ENCODE measurements around the gene PHF21B. TPM values are rescaled to one million over a fixed set of nuclear protein-coding genes. Genes with fewer than 3 reads are reported as not detected.
"Not testable (repeated sequence)": the region's sequence is repeated elsewhere in the genome, so short reads cannot be mapped to it uniquely, and the experiment has no call there.

PHF21B gene
- not detected for polyA plus RNA-seq (2012; ENCODE audit: low read depth, missing spikeins)

- TF ChIP-seq POLR2AphosphoS5 (IDR thresholded peaks at IDR 0.05; ENCODE audit: low read depth, low read length), result no peak
- no peak for TF ChIP-seq POU2F2 (IDR thresholded peaks at IDR 0.05; ENCODE audit: low read depth, low read length)
- TF ChIP-seq POLR2A (IDR thresholded peaks at IDR 0.05; ENCODE audit: low read depth, low read length), result no peak
- TF ChIP-seq PAX5 (IDR thresholded peaks at IDR 0.05; ENCODE audit: insufficient read depth, low read length, severe bottlenecking), result no peak
- TF ChIP-seq SPI1 (IDR thresholded peaks at IDR 0.05; ENCODE audit: low read depth, low read length), result no peak
- TF ChIP-seq TAF1 (IDR thresholded peaks at IDR 0.05; ENCODE audit: low read depth, low read length), result no peak
- DNase-seq (ENCODE audit: insufficient read length, low spot score), result no peak
- no peak for FAIRE-seq
Observed at GRCh38 chr22:45009606-45010531, at the start of gene PHF21B. PHF21B (minus strand) TSS chr22:45010005; CDS start chr22:45009549, 456 bp downstream.

- no peak for TF ChIP-seq POLR2AphosphoS5 (IDR thresholded peaks at IDR 0.05; ENCODE audit: low read depth, low read length)
- TF ChIP-seq TAF1 (IDR thresholded peaks at IDR 0.05; ENCODE audit: low read depth, low read length), result no peak
- no peak for TF ChIP-seq SPI1 (IDR thresholded peaks at IDR 0.05; ENCODE audit: low read depth, low read length)
- TF ChIP-seq POU2F2 (IDR thresholded peaks at IDR 0.05; ENCODE audit: low read depth, low read length), result no peak
- TF ChIP-seq PAX5 (IDR thresholded peaks at IDR 0.05; ENCODE audit: insufficient read depth, low read length, severe bottlenecking), result no peak
- no peak for TF ChIP-seq POLR2A (IDR thresholded peaks at IDR 0.05; ENCODE audit: low read depth, low read length)
- FAIRE-seq (no peak), DNase-seq (ENCODE audit: insufficient read length, low spot score) (no peak)
Observed at GRCh38 chr22:45059296-45059695, 49.5 kb upstream of the PHF21B start.

- FAIRE-seq (no peak), DNase-seq (ENCODE audit: insufficient read length, low spot score) (no peak)
- TF ChIP-seq TAF1 (IDR thresholded peaks at IDR 0.05; ENCODE audit: low read depth, low read length) (no peak), POLR2A (IDR thresholded peaks at IDR 0.05; ENCODE audit: low read depth, low read length) (no peak), POU2F2 (IDR thresholded peaks at IDR 0.05; ENCODE audit: low read depth, low read length) (no peak)
Observed at GRCh38 chr22:45058622-45058912, 48.8 kb upstream of the PHF21B start.

GRCh38 chr22:45055936-45056335 is 46.1 kb upstream of the PHF21B start:
- DNase-seq (ENCODE audit: insufficient read length, low spot score) (no peak), FAIRE-seq (no peak)
- TF ChIP-seq POLR2AphosphoS5 (IDR thresholded peaks at IDR 0.05; ENCODE audit: low read depth, low read length) (no peak), POU2F2 (IDR thresholded peaks at IDR 0.05; ENCODE audit: low read depth, low read length) (no peak)

GRCh38 chr22:45053571-45053970 is 43.8 kb upstream of the PHF21B start:
- DNase-seq (ENCODE audit: insufficient read length, low spot score), result no peak

GRCh38 chr22:45053094-45053493 is 43.3 kb upstream of the PHF21B start:
- TF ChIP-seq PAX5 (IDR thresholded peaks at IDR 0.05; ENCODE audit: insufficient read depth, low read length, severe bottlenecking) (no peak), SPI1 (IDR thresholded peaks at IDR 0.05; ENCODE audit: low read depth, low read length) (no peak), TAF1 (IDR thresholded peaks at IDR 0.05; ENCODE audit: low read depth, low read length) (no peak), POLR2AphosphoS5 (IDR thresholded peaks at IDR 0.05; ENCODE audit: low read depth, low read length) (no peak), POLR2A (IDR thresholded peaks at IDR 0.05; ENCODE audit: low read depth, low read length) (no peak), POU2F2 (IDR thresholded peaks at IDR 0.05; ENCODE audit: low read depth, low read length) (no peak)
- FAIRE-seq, result no peak
- DNase-seq (ENCODE audit: insufficient read length, low spot score), result no peak

More at GRCh38 chr22:45053571-45053970, 43.8 kb upstream of the PHF21B start:
- no peak for FAIRE-seq
- no peak for TF ChIP-seq SPI1 (IDR thresholded peaks at IDR 0.05; ENCODE audit: low read depth, low read length)
- no peak for TF ChIP-seq TAF1 (IDR thresholded peaks at IDR 0.05; ENCODE audit: low read depth, low read length)
- no peak for TF ChIP-seq POU2F2 (IDR thresholded peaks at IDR 0.05; ENCODE audit: low read depth, low read length)
- no peak for TF ChIP-seq POLR2AphosphoS5 (IDR thresholded peaks at IDR 0.05; ENCODE audit: low read depth, low read length)
- no peak for TF ChIP-seq PAX5 (IDR thresholded peaks at IDR 0.05; ENCODE audit: insufficient read depth, low read length, severe bottlenecking)
- no peak for TF ChIP-seq POLR2A (IDR thresholded peaks at IDR 0.05; ENCODE audit: low read depth, low read length)

GRCh38 chr22:45052665-45053064 is 42.9 kb upstream of the PHF21B start:
- DNase-seq (ENCODE audit: insufficient read length, low spot score); FAIRE-seq: not testable (repeated sequence)

GRCh38 chr22:45051946-45052345 is 42.1 kb upstream of the PHF21B start:
- no peak for FAIRE-seq

GRCh38 chr22:45051419-45051818 is 41.6 kb upstream of the PHF21B start:
- no peak for TF ChIP-seq TAF1 (IDR thresholded peaks at IDR 0.05; ENCODE audit: low read depth, low read length)
- no peak for TF ChIP-seq PAX5 (IDR thresholded peaks at IDR 0.05; ENCODE audit: insufficient read depth, low read length, severe bottlenecking)
- TF ChIP-seq POU2F2 (IDR thresholded peaks at IDR 0.05; ENCODE audit: low read depth, low read length), result no peak
- TF ChIP-seq POLR2A (IDR thresholded peaks at IDR 0.05; ENCODE audit: low read depth, low read length), result no peak
- TF ChIP-seq POLR2AphosphoS5 (IDR thresholded peaks at IDR 0.05; ENCODE audit: low read depth, low read length), result no peak
- TF ChIP-seq SPI1 (IDR thresholded peaks at IDR 0.05; ENCODE audit: low read depth, low read length), result no peak
- DNase-seq (ENCODE audit: insufficient read length, low spot score) (no peak), FAIRE-seq (no peak)

More at GRCh38 chr22:45051946-45052345, 42.1 kb upstream of the PHF21B start:
- TF ChIP-seq SPI1 (IDR thresholded peaks at IDR 0.05; ENCODE audit: low read depth, low read length) (no peak), POLR2A (IDR thresholded peaks at IDR 0.05; ENCODE audit: low read depth, low read length) (no peak), TAF1 (IDR thresholded peaks at IDR 0.05; ENCODE audit: low read depth, low read length) (no peak), POLR2AphosphoS5 (IDR thresholded peaks at IDR 0.05; ENCODE audit: low read depth, low read length) (no peak), POU2F2 (IDR thresholded peaks at IDR 0.05; ENCODE audit: low read depth, low read length) (no peak), PAX5 (IDR thresholded peaks at IDR 0.05; ENCODE audit: insufficient read depth, low read length, severe bottlenecking) (no peak)
- no peak for DNase-seq (ENCODE audit: insufficient read length, low spot score)

GRCh38 chr22:45047260-45047659 is 37.5 kb upstream of the PHF21B start:
- DNase-seq (ENCODE audit: insufficient read length, low spot score) (no peak), FAIRE-seq (no peak)
- TF ChIP-seq TAF1 (IDR thresholded peaks at IDR 0.05; ENCODE audit: low read depth, low read length), result no peak
- no peak for TF ChIP-seq POLR2AphosphoS5 (IDR thresholded peaks at IDR 0.05; ENCODE audit: low read depth, low read length)
- TF ChIP-seq POU2F2 (IDR thresholded peaks at IDR 0.05; ENCODE audit: low read depth, low read length), result no peak
- no peak for TF ChIP-seq POLR2A (IDR thresholded peaks at IDR 0.05; ENCODE audit: low read depth, low read length)
- no peak for TF ChIP-seq SPI1 (IDR thresholded peaks at IDR 0.05; ENCODE audit: low read depth, low read length)
- TF ChIP-seq PAX5 (IDR thresholded peaks at IDR 0.05; ENCODE audit: insufficient read depth, low read length, severe bottlenecking), result no peak
